H9 (cell line): Measurements from ENCODE around the gene UGT1A5. TPM values are rescaled to one million over a fixed set of nuclear protein-coding genes. Genes with fewer than 3 reads are reported as not detected.

Experiments
- DNase-seq: peaks from one replicate; pipeline ENCODE4 v3.0.0-alpha.2; 2017
- H2AFZ ChIP-seq: one replicate; pipeline ENCODE4 v1.6.1; 2013; ENCODE audit warnings: mild to moderate bottlenecking, low read length, control low read depth, moderate library complexity
- H2AK5ac ChIP-seq: 2 replicates; pipeline ENCODE4 v1.6.1; 2013; ENCODE audit warnings: low read length, control low read depth, mixed read lengths; ENCODE audit not compliant: insufficient read length
- H2BK120ac ChIP-seq: one replicate; pipeline ENCODE4 v1.6.1; 2013; ENCODE audit warnings: low read depth, mild to moderate bottlenecking, low read length, control low read depth, inconsistent platforms; ENCODE audit not compliant: poor library complexity, severe bottlenecking
- H2BK12ac ChIP-seq: 2 replicates; pipeline ENCODE4 v1.6.1; 2013; ENCODE audit warnings: low read length, control low read depth, mixed read lengths, low read depth; ENCODE audit not compliant: insufficient read length
- H2BK15ac ChIP-seq: 2 replicates; pipeline ENCODE4 v1.6.1; 2013; ENCODE audit warnings: low read depth, low read length, control low read depth
- H2BK20ac ChIP-seq: one replicate; pipeline ENCODE4 v1.6.1; 2013; ENCODE audit warnings: low read depth, mild to moderate bottlenecking, low read length, control low read depth, inconsistent platforms; ENCODE audit not compliant: poor library complexity, severe bottlenecking
- H2BK5ac ChIP-seq: 2 replicates; pipeline ENCODE4 v1.6.1; 2013; ENCODE audit warnings: low read length, control low read depth, mixed read lengths; ENCODE audit not compliant: insufficient read length
- H3K14ac ChIP-seq: 2 replicates; pipeline ENCODE4 v1.6.1; 2013; ENCODE audit warnings: low read length, control low read depth; ENCODE audit not compliant: insufficient read depth
- H3K18ac ChIP-seq: 2 replicates; pipeline ENCODE4 v1.6.1; 2013; ENCODE audit warnings: low read depth, mild to moderate bottlenecking, mixed read lengths, low read length, control low read depth; ENCODE audit not compliant: insufficient read length
- H3K23ac ChIP-seq: 2 replicates; pipeline ENCODE4 v1.6.1; 2013; ENCODE audit warnings: low read length, control low read depth, mixed read lengths, low read depth; ENCODE audit not compliant: insufficient read length
- H3K23me2 ChIP-seq: 2 replicates; pipeline ENCODE4 v1.6.1; 2013; ENCODE audit warnings: low read depth, mild to moderate bottlenecking, mixed read lengths, low read length, control low read depth; ENCODE audit not compliant: insufficient read length, poor library complexity, severe bottlenecking
- H3K27ac ChIP-seq: 2 replicates; pipeline ENCODE4 v1.5.1; 2013; ENCODE audit warnings: low read length, control low read depth, mixed read lengths, low read depth; ENCODE audit not compliant: insufficient read length
- H3K27me3 ChIP-seq: 2 replicates; pipeline ENCODE4 v1.6.1; 2013; ENCODE audit warnings: low read length, control low read depth, inconsistent platforms; ENCODE audit not compliant: insufficient read depth
- H3K4ac ChIP-seq: 2 replicates; pipeline ENCODE4 v1.6.1; 2013; ENCODE audit warnings: low read depth, mild to moderate bottlenecking, control low read depth, inconsistent platforms, low read length, moderate library complexity
- H3K4me1 ChIP-seq: 2 replicates; pipeline ENCODE4 v1.6.1; 2013; ENCODE audit warnings: low read length, control low read depth, inconsistent platforms; ENCODE audit not compliant: insufficient read depth
- H3K4me2 ChIP-seq: 2 replicates; pipeline ENCODE4 v1.6.1; 2013; ENCODE audit warnings: low read length, control low read depth, mixed read lengths; ENCODE audit not compliant: insufficient read length, insufficient read depth
- H3K56ac ChIP-seq: 2 replicates; pipeline ENCODE4 v1.6.1; 2013; ENCODE audit warnings: low read depth, mild to moderate bottlenecking, mixed read lengths, low read length, control low read depth; ENCODE audit not compliant: insufficient read length
- H3K79me1 ChIP-seq: 2 replicates; pipeline ENCODE4 v1.6.1; 2013; ENCODE audit warnings: low read depth, mild to moderate bottlenecking, moderate library complexity, low read length, control low read depth, inconsistent platforms; ENCODE audit not compliant: insufficient read depth, poor library complexity, severe bottlenecking
- H3K79me2 ChIP-seq: 2 replicates; pipeline ENCODE4 v1.6.1; 2013; ENCODE audit warnings: low read length, control low read depth, inconsistent platforms; ENCODE audit not compliant: insufficient read depth
- H3K9ac ChIP-seq: 2 replicates; pipeline ENCODE4 v1.6.1; 2013; ENCODE audit warnings: low read length, control low read depth, mixed read lengths; ENCODE audit not compliant: insufficient read length; ENCODE audit errors: extremely low read depth
- H3K9me3 ChIP-seq: one replicate; pipeline ENCODE4 v1.6.1; 2013; ENCODE audit warnings: low read depth, low read length, inconsistent platforms; ENCODE audit not compliant: control insufficient read depth
- H3T11ph ChIP-seq: one replicate; pipeline ENCODE4 v1.6.1; 2013; ENCODE audit warnings: mild to moderate bottlenecking, low read length, control low read depth, inconsistent platforms
- H4K20me1 ChIP-seq: one replicate; pipeline ENCODE4 v1.6.1; 2013; ENCODE audit not compliant: control insufficient read depth, insufficient read length, insufficient read depth
- H4K5ac ChIP-seq: 2 replicates; pipeline ENCODE4 v1.6.1; 2013; ENCODE audit warnings: low read depth, mild to moderate bottlenecking, mixed read lengths, low read length, control low read depth; ENCODE audit not compliant: insufficient read length
- H4K8ac ChIP-seq: replicated peaks from 2 replicates; pipeline ENCODE4 v1.6.1; 2013; ENCODE audit warnings: low read length, control low read depth, mixed read lengths, low read depth; ENCODE audit not compliant: insufficient read length
- H4K91ac ChIP-seq: 2 replicates; pipeline ENCODE4 v1.6.1; 2013; ENCODE audit warnings: low read depth, mild to moderate bottlenecking, moderate library complexity, mixed read lengths, low read length, control low read depth; ENCODE audit not compliant: insufficient read length
- H3K27ac Mint-ChIP-seq, 3 experiments: 2 replicates in 2 of 3; 3 replicates in 1 of 3; pipeline ENCODE4 v1.8.0; 2020 to 2021; ENCODE audit warnings: mixed read lengths in 3 of 3, mild to moderate bottlenecking in 1 of 3, moderate library complexity in 1 of 3
- H3K27me3 Mint-ChIP-seq: 2 replicates; pipeline ENCODE4 v1.8.0; 2021; ENCODE audit warnings: low read depth, mild to moderate bottlenecking, moderate library complexity, mixed read lengths
- H3K36me3 Mint-ChIP-seq, 3 experiments: 2 replicates in 2 of 3; 3 replicates in 1 of 3; pipeline ENCODE4 v1.8.0; 2020 to 2021; ENCODE audit warnings: low read depth in 3 of 3, mixed read lengths in 3 of 3; ENCODE audit not compliant: insufficient read depth in 1 of 3
- H3K4me1 Mint-ChIP-seq, 2 experiments: 2 replicates each; pipeline ENCODE4 v1.8.0; 2020; ENCODE audit warnings: mixed read lengths in 2 of 2
- H3K4me3 Mint-ChIP-seq, 2 experiments: 2 replicates in 1 of 2; 3 replicates in 1 of 2; pipeline ENCODE4 v1.8.0; 2020 to 2021; ENCODE audit warnings: mild to moderate bottlenecking in 2 of 2, mixed read lengths in 2 of 2, moderate library complexity in 1 of 2
- H3K9me3 Mint-ChIP-seq, 2 experiments: 2 replicates in 1 of 2; 3 replicates in 1 of 2; pipeline ENCODE4 v1.8.0; 2020; ENCODE audit warnings: mild to moderate bottlenecking in 2 of 2, mixed read lengths in 2 of 2, moderate library complexity in 1 of 2
- CTCF ChIP-seq: fragments of 200-600 bp; sonication (generic); conservative IDR thresholded peaks from 3 replicates; pipeline ENCODE4 v1.8.0; 2021; ENCODE audit warnings: antibody characterized with exemption, mild to moderate bottlenecking
- WGBS: extraction: QIAGEN DNeasy Blood & Tissue Kit; methylation state at CpG from one replicate; pipeline ENCODE4 v1.1.7; 2013; ENCODE audit warnings: missing lambda C conversion rate, low lambda C conversion rate, mixed read lengths; ENCODE audit not compliant: insufficient read length; ENCODE audit errors: extremely low coverage; 5-methylcytosine and 5-hydroxymethylcytosine counted together
- total RNA-seq: library from RNA; stranded (reverse); gene quantifications from 2 replicates; pipeline ENCODE4 v1.2.1, GENCODE V29; 2021

Gene UGT1A5
- total RNA-seq, 1 experiment from 2014 or later: not detected

- no peak overlapping the region for H3K23ac ChIP-seq
- H3K4me3 Mint-ChIP-seq: no peak overlapping the region
Measured at GRCh38 chr2:233796254-233796653, 83.5 kb downstream of the UGT1A5 start.

More at GRCh38 chr2:233796254-233796653, 83.5 kb downstream of the UGT1A5 start:
- no CpG with 5 or more reads among the region's 9 CpGs for WGBS
- Histone ChIP-seq H3K4ac (no peak overlapping the region), H4K5ac (no peak overlapping the region), H3K79me1 (no peaks in the 10 kb centered on the region), H2BK120ac (no peak overlapping the region), H3K79me2 (no peaks in the 10 kb centered on the region), H2AK5ac (no peak overlapping the region), H2BK20ac (no peak overlapping the region), H2BK5ac (no peak overlapping the region), H3K4me1 (no peaks in the 10 kb centered on the region), H3K4me2 (no peak overlapping the region), H3K27me3 (no peaks in the 10 kb centered on the region), H3K9ac (no peak overlapping the region), H2AFZ (no peak overlapping the region), H4K20me1 (no peaks in the 10 kb centered on the region), H2BK12ac (no peak overlapping the region), H3K27ac (no peak overlapping the region), H3K56ac (no peak overlapping the region), H3K23me2 (no peaks in the 10 kb centered on the region), H3K14ac (no peak overlapping the region), H2BK15ac (no peak overlapping the region), H3T11ph (no peak overlapping the region), H4K91ac (no peak overlapping the region), H3K9me3 (no peaks in the 10 kb centered on the region), H3K18ac (no peak overlapping the region), H4K8ac (no peak overlapping the region)
- TF ChIP-seq CTCF: no peak
- no peak for DNase-seq
- peaks cover 2 to 4% of the 10 kb centered on the region in 2 experiments; a peak in 3 of 4 replicates for H3K4me1 Mint-ChIP-seq
- H3K27ac Mint-ChIP-seq: no peak overlapping the region
- peaks cover 0 to 5% (median 4%) of the 10 kb centered on the region in 3 experiments; a peak in 3 of 7 replicates for H3K36me3 Mint-ChIP-seq
- peaks cover 10 to 11% of the 10 kb centered on the region in 2 experiments for H3K9me3 Mint-ChIP-seq
- peaks cover 9% of the 10 kb centered on the region for H3K27me3 Mint-ChIP-seq
